WI38 (cell line): ENCODE measurements around the gene LIPA.

ENCODE experiments used
- H3K4me3 ChIP-seq: 2 replicates; pipeline ENCODE4 v1.5.1; 2011; ENCODE audit warnings: low read depth, mild to moderate bottlenecking, control low read depth, low read length
- TF ChIP-seq, protein P1 (sequence below): IDR thresholded peaks from 2 replicates; pipeline ENCODE4 v1.5.1; 2012; ENCODE audit warnings: low read depth, mild to moderate bottlenecking, control low read depth, low read length

LIPA gene

DNA sequence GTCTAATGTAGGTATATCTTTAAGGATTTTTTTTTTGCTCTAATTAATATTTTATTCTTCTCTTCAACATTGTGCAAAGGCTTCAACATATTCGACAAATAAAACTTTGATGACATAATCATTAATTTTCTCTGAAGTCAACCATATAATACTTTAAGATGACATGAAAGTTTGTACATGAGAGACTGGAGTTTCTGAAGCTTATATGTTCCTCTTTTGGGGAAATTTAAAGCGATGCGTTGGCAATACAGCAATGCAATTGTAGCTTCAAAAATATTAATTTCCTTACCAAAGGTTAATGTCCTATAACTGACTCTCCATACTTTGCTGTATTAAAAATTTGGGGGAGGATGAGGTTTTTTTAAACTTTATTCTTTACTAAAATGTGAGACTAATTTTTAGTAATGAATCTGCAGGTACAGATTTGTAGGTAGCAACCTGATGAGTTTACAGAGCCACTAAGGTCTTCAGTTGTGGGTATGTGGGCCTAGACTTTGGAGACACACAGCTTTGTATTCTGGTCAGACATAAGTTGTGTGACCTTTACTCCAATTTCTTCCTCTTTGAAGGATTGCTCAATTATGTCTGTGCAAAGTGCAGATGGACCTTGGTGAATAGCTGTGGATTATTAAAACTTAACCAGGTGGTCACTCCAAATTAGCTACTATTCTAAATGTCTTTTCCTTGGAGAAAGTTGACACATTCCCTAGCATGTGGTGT is 18.0 kb upstream of the LIPA start:
- TF ChIP-seq, protein P1, sequence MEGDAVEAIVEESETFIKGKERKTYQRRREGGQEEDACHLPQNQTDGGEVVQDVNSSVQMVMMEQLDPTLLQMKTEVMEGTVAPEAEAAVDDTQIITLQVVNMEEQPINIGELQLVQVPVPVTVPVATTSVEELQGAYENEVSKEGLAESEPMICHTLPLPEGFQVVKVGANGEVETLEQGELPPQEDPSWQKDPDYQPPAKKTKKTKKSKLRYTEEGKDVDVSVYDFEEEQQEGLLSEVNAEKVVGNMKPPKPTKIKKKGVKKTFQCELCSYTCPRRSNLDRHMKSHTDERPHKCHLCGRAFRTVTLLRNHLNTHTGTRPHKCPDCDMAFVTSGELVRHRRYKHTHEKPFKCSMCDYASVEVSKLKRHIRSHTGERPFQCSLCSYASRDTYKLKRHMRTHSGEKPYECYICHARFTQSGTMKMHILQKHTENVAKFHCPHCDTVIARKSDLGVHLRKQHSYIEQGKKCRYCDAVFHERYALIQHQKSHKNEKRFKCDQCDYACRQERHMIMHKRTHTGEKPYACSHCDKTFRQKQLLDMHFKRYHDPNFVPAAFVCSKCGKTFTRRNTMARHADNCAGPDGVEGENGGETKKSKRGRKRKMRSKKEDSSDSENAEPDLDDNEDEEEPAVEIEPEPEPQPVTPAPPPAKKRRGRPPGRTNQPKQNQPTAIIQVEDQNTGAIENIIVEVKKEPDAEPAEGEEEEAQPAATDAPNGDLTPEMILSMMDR: no peak
- no peak overlapping the region for H3K4me3 ChIP-seq

- H3K4me3 ChIP-seq: no peak overlapping the region
- TF ChIP-seq, protein P1: no peak
Measured at GRCh38 chr10:89266721-89267453, 15.3 kb upstream of the LIPA start.

- TF ChIP-seq, protein P1: no peak
- no peak overlapping the region for H3K4me3 ChIP-seq
Measured at GRCh38 chr10:89263531-89263930, 12.0 kb upstream of the LIPA start.

DNA sequence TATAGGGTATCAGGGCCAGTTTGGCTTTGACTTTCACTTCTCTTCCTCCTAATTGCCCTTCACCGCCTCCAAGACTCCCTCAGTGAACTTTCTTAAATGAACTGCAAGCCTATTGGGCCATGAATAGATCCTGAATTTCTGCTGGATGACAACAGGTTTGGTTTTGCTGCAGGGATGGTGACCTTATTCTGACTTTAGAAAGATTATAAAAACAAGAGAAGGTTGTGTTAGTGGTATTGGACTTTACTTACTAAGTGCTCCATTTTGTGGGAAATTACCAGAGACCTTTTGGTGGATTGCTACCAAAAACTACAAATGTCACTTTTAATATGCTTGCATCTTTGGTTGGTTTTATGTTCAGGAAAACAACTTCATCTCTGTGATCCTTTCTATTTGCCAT is 11.5 kb upstream of the LIPA start:
- H3K4me3 ChIP-seq: no peak overlapping the region
- TF ChIP-seq, protein P1: no peak

GRCh38 chr10:89262086-89263051 is 10.8 kb upstream of the LIPA start:
- no peak overlapping the region for H3K4me3 ChIP-seq
- TF ChIP-seq, protein P1: no peak

DNA sequence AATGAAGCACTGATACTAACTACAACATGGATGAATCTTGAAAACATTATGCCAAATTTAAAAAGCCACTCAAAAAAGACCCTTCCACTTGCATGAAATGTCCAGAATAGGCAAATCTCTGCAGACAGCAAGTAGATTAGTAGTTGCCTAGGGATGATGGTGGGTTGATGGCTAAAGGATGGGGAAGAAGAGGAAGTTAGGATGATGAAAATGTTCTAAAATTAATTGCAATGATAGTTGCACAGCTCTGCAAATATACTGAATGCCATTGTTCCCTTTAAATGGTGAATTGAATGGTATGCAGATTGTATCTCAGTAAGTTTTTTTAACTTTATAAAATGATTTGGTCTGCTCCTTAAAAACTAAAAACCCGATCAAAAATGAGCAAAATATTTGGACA is 7.3 kb upstream of the LIPA start:
- H3K4me3 ChIP-seq: no peak overlapping the region
- TF ChIP-seq, protein P1: no peak
